GM18870 (cell line): ENCODE data around the gene CAMKMT.

Source experiments
- ATAC-seq: cut with Tn5 transposase; IDR thresholded peaks from one replicate; pipeline ENCODE4 v1.9.1; 2021; ENCODE audit warnings: moderate library complexity; ENCODE audit not compliant: unreplicated experiment

CAMKMT gene

GRCh38 chr2:44548221-44549098 lies 186.7 kb downstream of the CAMKMT start:
- no peak for ATAC-seq

GRCh38 chr2:44549099-44549471 lies 187.3 kb downstream of the CAMKMT start:
- no peak for ATAC-seq

- no peak for ATAC-seq
Measured at GRCh38 chr2:44549856-44550255, 188.1 kb downstream of the CAMKMT start.

- no peak for ATAC-seq
Measured at GRCh38 chr2:44550561-44550960, 188.8 kb downstream of the CAMKMT start.

- no peak for ATAC-seq
Measured at GRCh38 chr2:44551497-44551896, 189.8 kb downstream of the CAMKMT start.

- no peak for ATAC-seq
Measured at GRCh38 chr2:44553456-44553855, 191.7 kb downstream of the CAMKMT start.

GRCh38 chr2:44555700-44556099 lies 194.0 kb downstream of the CAMKMT start:
- ATAC-seq = no peak

GRCh38 chr2:44559108-44559507 lies 197.4 kb downstream of the CAMKMT start:
- no peak for ATAC-seq

- no peak for ATAC-seq
Measured at GRCh38 chr2:44560352-44560751, 198.6 kb downstream of the CAMKMT start.

- ATAC-seq = no peak
Measured at GRCh38 chr2:44560941-44561340, 199.2 kb downstream of the CAMKMT start.

GRCh38 chr2:44562737-44563136 lies 201.0 kb downstream of the CAMKMT start:
- no peak for ATAC-seq

- no peak for ATAC-seq
Measured at GRCh38 chr2:44564752-44565151, 203.0 kb downstream of the CAMKMT start.

GRCh38 chr2:44566059-44566458 lies 204.3 kb downstream of the CAMKMT start:
- ATAC-seq = no peak

GRCh38 chr2:44569491-44569890 lies 207.7 kb downstream of the CAMKMT start:
- ATAC-seq = no peak

GRCh38 chr2:44570271-44570670 lies 208.5 kb downstream of the CAMKMT start:
- no peak for ATAC-seq

- no peak for ATAC-seq
Measured at GRCh38 chr2:44570777-44571176, 209.0 kb downstream of the CAMKMT start.

GRCh38 chr2:44572196-44572900 lies 210.6 kb downstream of the CAMKMT start:
- ATAC-seq = no peak

GRCh38 chr2:44573996-44574395 lies 212.2 kb downstream of the CAMKMT start:
- no peak for ATAC-seq

GRCh38 chr2:44578471-44579093 lies 216.8 kb downstream of the CAMKMT start:
- peak; percentile 70 for ATAC-seq

- no peak for ATAC-seq
Measured at GRCh38 chr2:44579115-44579836, 217.5 kb downstream of the CAMKMT start.

- no peak for ATAC-seq
Measured at GRCh38 chr2:44579837-44580230, 218.1 kb downstream of the CAMKMT start.
